Measurements from ENCODE around the gene ZRANB3. TPM values are rescaled to one million over a fixed set of nuclear protein-coding genes. Genes with fewer than 3 reads are reported as not detected.
"Not testable (repeated sequence)": the region's sequence is repeated elsewhere in the genome, so short reads cannot be mapped to it uniquely, and the experiment has no call there.

ZRANB3 gene
- total RNA-seq, 1 experiment from 2014 or later = 17.1 TPM

- no TSS peak for BruUV-seq (replicated peaks)
- intact Hi-C loops (cut with micrococcal nuclease; ENCODE audit: unreplicated experiment) = no loop called here
- Histone ChIP-seq H3K27me3 (replicated peaks; ENCODE audit: insufficient read depth, low read depth, low read length, poor library complexity) (no peaks in the 10 kb centered on the region), H3K36me3 (ENCODE audit: insufficient read depth, low read length, poor library complexity, severe bottlenecking) (no peaks in the 10 kb centered on the region), H3K9me3 (ENCODE audit: low read depth, low read length, poor library complexity, severe bottlenecking) (no peaks in the 10 kb centered on the region), H3K4me3 (ENCODE audit: low read depth, low read length, poor library complexity, severe bottlenecking) (no peak overlapping the region), H3K4me1 (ENCODE audit: insufficient read depth, low read length, poor library complexity, severe bottlenecking) (no peaks in the 10 kb centered on the region), H3K27ac (ENCODE audit: low read depth, low read length, poor library complexity, severe bottlenecking) (no peak overlapping the region)
- POLR2A ChIA-PET (ENCODE audit: low non-redundant PET) = no interaction called here
- no peak for TF ChIP-seq EZH2 (IDR thresholded peaks at IDR 0.05; ENCODE audit: borderline replicate concordance, low read depth, low read length, poor library complexity, severe bottlenecking)
- TF ChIP-seq CTCF (conservative IDR thresholded peaks at IDR 0.05; ENCODE audit: low read depth, low read length) = no peak
- DNase-seq (ENCODE audit: low spot score) = no peak
- CTCF ChIA-PET = no interaction called here
These were observed 409.9 kb downstream of the ZRANB3 start for GRCh38 chr2:135121016-135121657.

GRCh38 chr2:135119582-135119981, 411.4 kb downstream of the ZRANB3 start:
- no peak overlapping the region for H3K4me3 ChIP-seq (ENCODE audit: low read depth, low read length, poor library complexity, severe bottlenecking)
- no TSS peak for BruUV-seq (replicated peaks)
- H3K27ac ChIP-seq (ENCODE audit: low read depth, low read length, poor library complexity, severe bottlenecking) = no peak overlapping the region
- TF ChIP-seq CTCF (conservative IDR thresholded peaks at IDR 0.05; ENCODE audit: low read depth, low read length) (no peak), EZH2 (IDR thresholded peaks at IDR 0.05; ENCODE audit: borderline replicate concordance, low read depth, low read length, poor library complexity, severe bottlenecking) (no peak)
- no peak for DNase-seq (ENCODE audit: low spot score)
- no peaks in the 10 kb centered on the region for H3K9me3 ChIP-seq (ENCODE audit: low read depth, low read length, poor library complexity, severe bottlenecking)
- no peaks in the 10 kb centered on the region for H3K4me1 ChIP-seq (ENCODE audit: insufficient read depth, low read length, poor library complexity, severe bottlenecking)
- ChIA-PET POLR2A (ENCODE audit: low non-redundant PET) (no interaction called here), CTCF (no interaction called here)
- no peaks in the 10 kb centered on the region for H3K27me3 ChIP-seq (replicated peaks; ENCODE audit: insufficient read depth, low read depth, low read length, poor library complexity)
- intact Hi-C loops (cut with micrococcal nuclease; ENCODE audit: unreplicated experiment) = no loop called here
- no peaks in the 10 kb centered on the region for H3K36me3 ChIP-seq (ENCODE audit: insufficient read depth, low read length, poor library complexity, severe bottlenecking)

- intact Hi-C loops (cut with micrococcal nuclease; ENCODE audit: unreplicated experiment) = no loop called here
- no peaks in the 10 kb centered on the region for H3K36me3 ChIP-seq (ENCODE audit: insufficient read depth, low read length, poor library complexity, severe bottlenecking)
- no peak for DNase-seq (ENCODE audit: low spot score)
- ChIA-PET POLR2A (ENCODE audit: low non-redundant PET) (no interaction called here), CTCF (no interaction called here)
- TF ChIP-seq CTCF (conservative IDR thresholded peaks at IDR 0.05; ENCODE audit: low read depth, low read length) (no peak), EZH2 (IDR thresholded peaks at IDR 0.05; ENCODE audit: borderline replicate concordance, low read depth, low read length, poor library complexity, severe bottlenecking) (no peak)
- H3K4me3 ChIP-seq (ENCODE audit: low read depth, low read length, poor library complexity, severe bottlenecking) = no peak overlapping the region
- BruUV-seq (replicated peaks) = no TSS peak
- H3K9me3 ChIP-seq (ENCODE audit: low read depth, low read length, poor library complexity, severe bottlenecking) = no peaks in the 10 kb centered on the region
- no peak overlapping the region for H3K27ac ChIP-seq (ENCODE audit: low read depth, low read length, poor library complexity, severe bottlenecking)
- no peaks in the 10 kb centered on the region for H3K27me3 ChIP-seq (replicated peaks; ENCODE audit: insufficient read depth, low read depth, low read length, poor library complexity)
- H3K4me1 ChIP-seq (ENCODE audit: insufficient read depth, low read length, poor library complexity, severe bottlenecking) = no peaks in the 10 kb centered on the region
These were observed 417.7 kb downstream of the ZRANB3 start for GRCh38 chr2:135113322-135113721.

GRCh38 chr2:135105513-135106316, 425.3 kb downstream of the ZRANB3 start:
- CTCF ChIA-PET; H3K9me3 ChIP-seq (ENCODE audit: low read depth, low read length, poor library complexity, severe bottlenecking); BruUV-seq (replicated peaks); intact Hi-C loops (cut with micrococcal nuclease; ENCODE audit: unreplicated experiment); H3K27ac ChIP-seq (ENCODE audit: low read depth, low read length, poor library complexity, severe bottlenecking); H3K4me1 ChIP-seq (ENCODE audit: insufficient read depth, low read length, poor library complexity, severe bottlenecking); DNase-seq (ENCODE audit: low spot score); H3K36me3 ChIP-seq (ENCODE audit: insufficient read depth, low read length, poor library complexity, severe bottlenecking); H3K27me3 ChIP-seq (replicated peaks; ENCODE audit: insufficient read depth, low read depth, low read length, poor library complexity); POLR2A ChIA-PET (ENCODE audit: low non-redundant PET); H3K4me3 ChIP-seq (ENCODE audit: low read depth, low read length, poor library complexity, severe bottlenecking): not testable (repeated sequence)

All from A673 (cell line).